ENCODE data around the gene DGCR6L.
"Not testable (repeated sequence)": the region's sequence is repeated elsewhere in the genome, so short reads cannot be mapped to it uniquely, and the experiment has no call there.

DNA sequence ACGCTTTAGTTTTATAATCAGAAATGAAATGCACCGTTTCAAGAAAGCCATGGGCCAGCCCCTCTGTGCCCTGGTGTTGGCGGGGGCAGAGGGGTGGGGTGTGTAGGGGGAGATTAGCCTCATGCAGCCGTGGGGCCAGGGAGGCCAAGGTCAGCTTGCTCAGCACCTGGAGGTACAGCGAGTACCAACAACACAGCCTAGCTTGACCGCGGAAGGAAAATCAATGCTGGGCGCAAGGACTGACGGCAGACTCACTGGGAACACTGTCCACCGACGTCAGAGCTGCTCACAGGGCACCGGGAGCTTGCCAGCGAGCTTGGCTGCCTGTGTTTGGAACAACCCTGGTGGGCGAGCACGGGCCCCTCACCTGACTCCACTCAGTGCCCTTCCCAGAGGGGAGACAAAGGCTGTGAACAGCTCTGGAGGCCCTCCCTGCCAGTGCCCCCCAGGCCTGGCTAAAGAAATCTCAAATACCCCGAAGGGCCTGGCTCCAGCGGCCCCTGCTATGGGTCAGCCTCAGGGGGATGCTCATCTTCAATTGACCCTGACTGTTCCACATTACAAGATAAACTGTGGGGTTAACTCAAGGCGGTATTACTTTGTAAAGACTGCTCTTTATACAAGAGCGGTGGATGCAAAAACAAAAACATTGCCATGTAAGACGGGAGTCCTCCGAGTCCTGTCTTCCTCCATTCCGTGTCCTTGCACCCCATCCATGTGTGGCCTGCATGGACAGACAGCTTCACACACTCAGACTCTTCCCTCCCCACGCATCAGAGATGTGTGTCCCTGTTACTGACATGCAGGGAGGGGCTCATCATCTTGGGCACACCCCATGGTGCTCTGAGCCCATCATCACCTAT is 30.4 kb downstream of the DGCR6L start:
- TF ChIP-seq CTCF (IDR thresholded peaks at IDR 0.05; ENCODE audit: insufficient read depth, low read length); SPI1 (IDR thresholded peaks at IDR 0.05; ENCODE audit: borderline replicate concordance, low read depth); POLR2AphosphoS5 (IDR thresholded peaks at IDR 0.05; ENCODE audit: low read depth); REST (IDR thresholded peaks at IDR 0.05; ENCODE audit: insufficient replicate concordance, low read depth): not testable (repeated sequence)

Measured in HL-60 (cell line).